Psoas muscle (tissue), 8 donors: Measurements from ENCODE around the gene KLHL26. TPM values are rescaled to one million over a fixed set of nuclear protein-coding genes. Genes with fewer than 3 reads are reported as not detected.
"Not testable (repeated sequence)": the region's sequence is repeated elsewhere in the genome, so short reads cannot be mapped to it uniquely, and the experiment has no call there.

Source experiments
- ATAC-seq, 4 donors: fragments of 200-7000 bp; cut with Tn5 transposase; one replicate each; pipeline ENCODE4 v1.9.1; 2020; ENCODE audit warnings: moderate library complexity in 3 of 4, mild to moderate bottlenecking in 2 of 4
- DNase-seq, 2 donors: peaks; one replicate each; pipeline ENCODE4 v3.0.0-alpha.2; 2020
- H3K27ac ChIP-seq: fragments of 200-600 bp; one replicate; pipeline ENCODE4 v1.8.0; 2022
- H3K27me3 ChIP-seq, 3 donors: fragments of 200-600 bp in 1 of 3; one replicate each; pipeline versions ENCODE4 v1.6.1 to v1.8.0; 2013 to 2022; ENCODE audit warnings: low read length in 2 of 3, mild to moderate bottlenecking in 2 of 3, moderate library complexity in 1 of 3; ENCODE audit not compliant: insufficient read depth in 3 of 3
- H3K36me3 ChIP-seq, 2 donors: fragments of 200-600 bp in 1 of 2; one replicate each; pipeline versions ENCODE4 v1.6.1 to v1.8.0; 2013 to 2022; ENCODE audit warnings: low read depth in 1 of 2, mild to moderate bottlenecking in 1 of 2, moderate library complexity in 1 of 2; ENCODE audit not compliant: insufficient read depth in 1 of 2
- H3K4me1 ChIP-seq: fragments of 200-600 bp; one replicate; pipeline ENCODE4 v1.8.0; 2022
- H3K4me3 ChIP-seq: fragments of 200-600 bp; one replicate; pipeline ENCODE4 v1.8.0; 2022; ENCODE audit warnings: mild to moderate bottlenecking
- H3K9me3 ChIP-seq: fragments of 200-600 bp; one replicate; pipeline ENCODE4 v1.8.0; 2022
- WGBS, 3 donors: extraction: QIAGEN DNeasy Blood & Tissue Kit; methylation state at CpG; one replicate each; pipeline versions ENCODE4 v1.1.6 to v1.1.7; 2013; 5-methylcytosine and 5-hydroxymethylcytosine counted together
- intact Hi-C, 2 donors: fragments of 100-400 bp; cut with DNase I; formaldehyde crosslinking; loops; one replicate each; pipeline versions ENCODE4 v1.11.0 to v1.14.2; 2022
- polyA plus RNA-seq, 3 donors: library from polyadenylated mRNA; stranded (reverse); fragments of 200-250 nt; gene quantifications; one replicate each; pipeline ENCODE4 v1.2.3, GENCODE V29; 2013
- total RNA-seq, 4 donors: library from RNA; stranded (reverse); fragmentation: NEBNext Ultra II Directional in 2 of 4; extraction: Animal tissue kit (Norgen Biotek cat#: 25700) in 2 of 4; gene quantifications; one replicate each; pipeline versions ENCODE4 v1.2.1 to v1.2.4, GENCODE V29; 2021 to 2023
- TF ChIP-seq, protein P1 (sequence below): fragments of 200-600 bp; IDR thresholded peaks from one replicate; pipeline ENCODE4 v1.8.0; 2022; ENCODE audit warnings: antibody characterized with exemption
- donor health status: healthy with polysubstance abuse.
- donor health status: DM: no; HTN: no; CAD: no; lungs with moderate emphysema.
- donor health status: Bipolar disorder and iron deficiency.
- donor health status: healthy.
- donor health status: DM: yes; HTN: yes; CAD: no.
- donor health status: DM: no; HTN: no; CAD: no.
- donor health status: DM: no; HTN: no; CAD: no.
- donor health status: DM: yes; HTN: yes; CAD: no.

Gene KLHL26
- total and polyA plus RNA-seq, 7 donors, result 3.1 to 9.9 (median 5.2) TPM

DNA sequence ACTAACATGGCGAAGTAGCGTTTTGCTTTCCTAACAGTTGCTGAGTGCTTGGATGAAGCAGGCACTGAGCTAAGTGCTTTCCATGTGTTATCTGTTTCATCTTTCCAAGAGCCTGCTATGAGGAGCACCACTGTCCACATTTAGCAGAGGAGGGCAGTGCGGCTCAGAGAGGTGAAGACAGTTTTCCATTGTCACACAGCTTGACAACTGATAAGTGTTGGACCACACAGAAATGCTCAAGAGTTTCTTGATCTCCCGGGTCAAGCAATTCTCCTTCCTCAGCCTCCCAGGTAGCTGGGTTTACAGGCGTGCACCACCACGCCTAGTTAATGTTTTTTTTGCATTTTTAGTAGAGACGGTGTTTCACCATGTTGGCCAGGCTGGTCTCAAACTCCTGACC lies 39.9 kb downstream of the KLHL26 start:
- no peak overlapping the region for H3K4me3 ChIP-seq

DNA sequence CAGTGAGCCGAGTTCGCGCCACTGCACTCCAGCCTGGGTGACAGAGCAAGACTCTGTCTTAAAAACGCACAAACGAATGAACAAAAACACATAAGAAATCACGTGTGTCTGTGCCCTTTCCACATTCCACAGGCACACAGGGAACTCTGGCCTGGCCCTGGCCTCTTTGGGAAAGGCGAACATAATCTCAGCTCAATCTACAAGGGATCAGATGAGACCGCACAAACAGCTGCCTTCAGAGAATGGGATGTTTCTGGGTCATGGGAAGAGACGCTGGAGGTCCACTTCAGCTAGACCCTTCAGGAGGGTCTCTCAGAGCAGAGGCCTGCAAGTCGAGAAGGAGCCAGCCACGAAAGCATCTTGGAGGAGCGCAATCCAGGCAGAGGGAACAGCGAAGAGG lies 40.3 kb downstream of the KLHL26 start:
- H3K27ac ChIP-seq, result peak overlapping the region; percentile 87
- intact Hi-C loops, result loop anchor here in 1 of 2 donors (5.0 to 10.0 kb wide), 2 partner anchors 85 to 222 kb away; no protein-coding TSS in a partner anchor
- 59 to 76% (median 60%) methylated on average over 13 of the region's 13 CpGs for WGBS, 3 donors

More for the DNA sequence above, 39.9 kb downstream of the KLHL26 start:
- Histone ChIP-seq H3K27me3 (no peaks in the 10 kb centered on the region), H3K36me3 (no peaks in the 10 kb centered on the region), H3K9me3 (no peaks in the 10 kb centered on the region), H3K4me1 (peaks cover 53% of the 10 kb centered on the region), H3K27ac (no peak overlapping the region)
- ATAC-seq (no peak), DNase-seq (no peak)
- TF ChIP-seq, protein P1, sequence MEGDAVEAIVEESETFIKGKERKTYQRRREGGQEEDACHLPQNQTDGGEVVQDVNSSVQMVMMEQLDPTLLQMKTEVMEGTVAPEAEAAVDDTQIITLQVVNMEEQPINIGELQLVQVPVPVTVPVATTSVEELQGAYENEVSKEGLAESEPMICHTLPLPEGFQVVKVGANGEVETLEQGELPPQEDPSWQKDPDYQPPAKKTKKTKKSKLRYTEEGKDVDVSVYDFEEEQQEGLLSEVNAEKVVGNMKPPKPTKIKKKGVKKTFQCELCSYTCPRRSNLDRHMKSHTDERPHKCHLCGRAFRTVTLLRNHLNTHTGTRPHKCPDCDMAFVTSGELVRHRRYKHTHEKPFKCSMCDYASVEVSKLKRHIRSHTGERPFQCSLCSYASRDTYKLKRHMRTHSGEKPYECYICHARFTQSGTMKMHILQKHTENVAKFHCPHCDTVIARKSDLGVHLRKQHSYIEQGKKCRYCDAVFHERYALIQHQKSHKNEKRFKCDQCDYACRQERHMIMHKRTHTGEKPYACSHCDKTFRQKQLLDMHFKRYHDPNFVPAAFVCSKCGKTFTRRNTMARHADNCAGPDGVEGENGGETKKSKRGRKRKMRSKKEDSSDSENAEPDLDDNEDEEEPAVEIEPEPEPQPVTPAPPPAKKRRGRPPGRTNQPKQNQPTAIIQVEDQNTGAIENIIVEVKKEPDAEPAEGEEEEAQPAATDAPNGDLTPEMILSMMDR, result no peak
- intact Hi-C loops, result loop anchor here in 1 of 2 donors (5.0 to 10.0 kb wide), 2 partner anchors 84 to 222 kb away; no protein-coding TSS in a partner anchor
- WGBS, 3 donors, result 80 to 94% (median 91%) methylated on average over 7 of the region's 7 CpGs

DNA sequence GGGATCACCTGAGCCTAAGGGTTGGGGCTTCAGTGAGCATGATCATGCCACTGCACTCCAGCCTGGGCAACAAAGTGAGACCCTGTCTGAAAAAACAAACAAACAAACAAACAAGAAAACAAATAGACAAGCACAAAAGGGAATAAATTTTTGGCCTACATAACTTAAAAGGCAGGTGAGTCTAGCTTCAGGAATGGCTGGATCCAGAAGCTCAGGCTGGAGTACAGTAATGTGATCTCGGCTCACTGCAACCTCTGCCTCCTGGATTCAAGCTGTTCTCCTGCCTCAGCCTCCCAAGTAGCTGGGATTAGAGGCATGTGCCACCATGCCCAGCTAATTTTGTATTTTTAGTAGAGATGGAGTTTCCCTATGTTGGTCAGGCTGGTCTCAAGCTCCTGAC lies 43.3 kb downstream of the KLHL26 start:
- 91 to 100% (median 95%) methylated on average over 1 of the region's 1 CpG for WGBS, 3 donors

More for the DNA sequence above, 40.3 kb downstream of the KLHL26 start:
- no peaks in the 10 kb centered on the region for H3K27me3 ChIP-seq
- H3K4me1 ChIP-seq, result peaks cover 49% of the 10 kb centered on the region
- ATAC-seq, result peak in 1 of 4 donors; percentile 4
- no peak overlapping the region for H3K4me3 ChIP-seq
- H3K36me3 ChIP-seq, result no peaks in the 10 kb centered on the region
- no peaks in the 10 kb centered on the region for H3K9me3 ChIP-seq
- DNase-seq, result no peak
- TF ChIP-seq, protein P1, result no peak

DNA sequence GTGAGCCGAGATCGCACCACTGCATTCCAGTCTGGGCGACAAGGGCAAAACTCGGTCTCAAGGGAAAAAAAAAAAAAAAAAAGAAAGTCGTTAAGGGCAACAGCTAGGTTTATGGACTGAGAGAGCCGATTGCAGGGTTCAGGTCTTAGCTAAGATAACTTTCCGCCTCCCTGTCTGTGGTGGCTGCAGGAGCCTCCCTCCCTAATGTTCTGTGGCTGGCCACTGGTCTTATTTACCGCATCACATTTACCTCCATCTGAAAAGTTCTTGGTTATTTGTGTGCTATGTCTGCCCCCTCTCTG lies 45.9 kb downstream of the KLHL26 start:
- Histone ChIP-seq H3K27me3 (no peaks in the 10 kb centered on the region), H3K36me3 (no peaks in the 10 kb centered on the region), H3K4me3 (peak overlapping the region; percentile 71), H3K27ac (peak overlapping the region; percentile 88), H3K4me1 (peaks cover 23% of the 10 kb centered on the region), H3K9me3 (no peaks in the 10 kb centered on the region)
- DNase-seq (no peak), ATAC-seq (peak in 1 of 4 donors; percentile 5)
- intact Hi-C loops, result loop anchor here (10.0 kb wide), 2 partner anchors 152 to 162 kb away; partner anchors contain the start of gene UPF1 (in 1 of the 2)
- TF ChIP-seq, protein P1, result no peak
- WGBS, 3 donors, result 34 to 38% (median 36%) methylated on average over 8 of the region's 8 CpGs

More for the DNA sequence above, 43.3 kb downstream of the KLHL26 start:
- ATAC-seq, H3K27me3 ChIP-seq, H3K36me3 ChIP-seq, H3K27ac ChIP-seq, DNase-seq, H3K4me3 ChIP-seq, H3K9me3 ChIP-seq: not testable (repeated sequence)
- H3K4me1 ChIP-seq, result peaks cover 34% of the 10 kb centered on the region
- intact Hi-C loops, result loop anchor here (10.0 kb wide), 2 partner anchors 155 to 165 kb away; partner anchors contain the start of gene UPF1 (in 1 of the 2)

DNA sequence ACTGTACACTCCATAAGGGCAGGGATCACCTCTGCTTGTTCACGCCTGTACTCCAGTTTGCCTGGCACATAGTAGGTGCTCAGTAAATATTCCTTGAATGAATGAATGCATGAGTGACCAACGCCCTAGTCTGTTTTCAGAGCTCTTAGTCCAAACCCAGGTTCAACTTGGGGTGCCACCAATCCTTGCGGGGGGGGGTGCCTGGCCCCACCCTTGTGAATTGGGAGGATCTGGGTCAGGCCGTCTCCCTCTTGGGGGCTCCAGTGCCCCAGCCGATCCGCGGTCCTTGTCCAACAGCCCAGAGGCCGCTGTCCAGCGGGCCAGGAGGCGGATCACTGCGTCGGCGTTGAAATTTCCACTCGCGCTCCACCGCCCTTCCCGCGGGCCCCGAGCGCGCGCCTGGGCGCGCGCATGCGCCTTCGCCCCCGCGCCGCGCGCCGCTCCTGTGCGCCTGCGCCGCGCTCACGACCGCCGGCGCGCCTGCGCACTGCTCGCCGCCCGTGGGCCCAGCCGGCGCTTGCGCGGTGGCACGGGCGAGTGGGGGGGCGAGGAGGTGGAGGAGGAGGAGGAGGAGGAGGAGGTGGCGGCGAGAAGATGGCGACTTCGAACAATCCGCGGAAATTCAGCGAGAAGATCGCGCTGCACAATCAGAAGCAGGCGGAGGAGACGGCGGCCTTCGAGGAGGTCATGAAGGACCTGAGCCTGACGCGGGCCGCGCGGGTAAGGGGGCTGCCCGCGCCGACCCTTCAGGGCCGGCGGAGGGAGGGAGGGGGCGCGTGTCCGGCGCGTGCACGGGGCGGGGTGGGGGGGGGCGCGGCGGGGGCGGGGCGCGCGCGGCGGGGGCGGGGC lies 46.5 kb downstream of the KLHL26 start, which contains the start of gene CRTC1:
CRTC1 (plus strand) TSS at position 572 of the 849 bp plus-strand sequence; CDS start at position 595, 23 bp downstream.
- TF ChIP-seq, protein P1, result no peak
- DNase-seq (peak; percentile 88 to 96), ATAC-seq (peak; percentile 85 to 92 (median 88))
- peaks cover 18% of the 10 kb centered on the region for H3K4me1 ChIP-seq
- H3K4me3 ChIP-seq, result peak within 1 kb of the TSS; percentile 71
- H3K36me3 ChIP-seq, result no peaks in the 10 kb centered on the region
- H3K9me3 ChIP-seq, result no peaks in the 10 kb centered on the region
- intact Hi-C loops, result loop anchor here (10.0 kb wide), 2 partner anchors 151 to 161 kb away; partner anchors contain the start of gene UPF1 (in 1 of the 2)
- H3K27ac ChIP-seq, result peak within 1 kb of the TSS; percentile 88
- H3K27me3 ChIP-seq, result no peaks in the 10 kb centered on the region
- WGBS, 3 donors, result 1 to 2% (median 2%) methylated on average over 24 to 85 of the region's 93 CpGs
